ENCODE results near the gene P4HA2.

P4HA2 gene

DNA sequence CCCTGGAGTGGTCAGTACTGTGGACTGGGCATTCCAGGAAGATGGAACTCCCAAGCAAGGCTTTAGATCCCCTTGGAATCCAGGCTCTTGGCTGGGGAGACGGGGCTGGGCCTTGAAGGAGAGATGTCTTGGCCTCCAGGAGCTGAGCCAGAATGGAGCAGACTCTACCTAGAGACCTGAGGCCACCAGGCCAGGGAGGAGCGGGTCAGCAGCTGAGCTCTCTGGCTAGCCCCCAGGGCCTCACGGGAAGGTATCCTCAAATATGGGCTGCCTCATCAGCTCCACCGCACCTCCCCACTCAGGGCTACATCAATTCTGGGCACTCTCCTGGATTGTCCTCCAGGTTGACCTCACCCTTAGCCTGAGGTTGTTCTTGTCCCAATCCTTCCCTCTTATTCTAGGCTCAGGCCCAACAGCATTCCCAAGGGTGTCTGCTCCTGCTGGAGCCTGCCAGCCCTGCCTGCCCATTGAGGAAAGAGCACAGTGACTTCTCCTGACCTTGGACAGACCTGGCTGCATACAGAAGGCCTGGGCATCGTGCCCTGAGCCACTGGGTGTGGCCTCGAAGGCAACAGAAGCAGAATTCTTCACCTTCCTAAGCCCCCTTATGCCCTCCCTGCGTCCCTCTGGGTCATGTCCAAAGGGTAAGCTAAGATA, 26.8 kb upstream of the P4HA2 start:
- Histone ChIP-seq H3K27me3 (replicated peaks; ENCODE audit: insufficient read depth, low read length) (no peaks in the 10 kb centered on the region), H3K4me2 (ENCODE audit: low read depth, low read length) (no peak overlapping the region), H3K4me3 (ENCODE audit: low read length) (no peak overlapping the region), H3K79me2 (ENCODE audit: low read length) (no peaks in the 10 kb centered on the region), H3K4me1 (ENCODE audit: low read length) (no peaks in the 10 kb centered on the region), H4K20me1 (ENCODE audit: insufficient read depth, low read length) (no peaks in the 10 kb centered on the region), H3K9me2 (replicated peaks; ENCODE audit: insufficient read depth, low read length) (no peaks in the 10 kb centered on the region), H3K9ac (ENCODE audit: low read length) (no peak overlapping the region), H3K27ac (ENCODE audit: low read length) (no peak overlapping the region), H3F3A (ENCODE audit: insufficient read depth, low read length) (no peaks in the 10 kb centered on the region), H2AFZ (ENCODE audit: low read length) (no peak overlapping the region), H3K36me3 (replicated peaks; ENCODE audit: insufficient read depth, low read length) (no peaks in the 10 kb centered on the region), H3K9me3 (replicated peaks; ENCODE audit: insufficient read depth, low read length) (no peaks in the 10 kb centered on the region)
- no peak for DNase-seq
- TF ChIP-seq, protein P1, sequence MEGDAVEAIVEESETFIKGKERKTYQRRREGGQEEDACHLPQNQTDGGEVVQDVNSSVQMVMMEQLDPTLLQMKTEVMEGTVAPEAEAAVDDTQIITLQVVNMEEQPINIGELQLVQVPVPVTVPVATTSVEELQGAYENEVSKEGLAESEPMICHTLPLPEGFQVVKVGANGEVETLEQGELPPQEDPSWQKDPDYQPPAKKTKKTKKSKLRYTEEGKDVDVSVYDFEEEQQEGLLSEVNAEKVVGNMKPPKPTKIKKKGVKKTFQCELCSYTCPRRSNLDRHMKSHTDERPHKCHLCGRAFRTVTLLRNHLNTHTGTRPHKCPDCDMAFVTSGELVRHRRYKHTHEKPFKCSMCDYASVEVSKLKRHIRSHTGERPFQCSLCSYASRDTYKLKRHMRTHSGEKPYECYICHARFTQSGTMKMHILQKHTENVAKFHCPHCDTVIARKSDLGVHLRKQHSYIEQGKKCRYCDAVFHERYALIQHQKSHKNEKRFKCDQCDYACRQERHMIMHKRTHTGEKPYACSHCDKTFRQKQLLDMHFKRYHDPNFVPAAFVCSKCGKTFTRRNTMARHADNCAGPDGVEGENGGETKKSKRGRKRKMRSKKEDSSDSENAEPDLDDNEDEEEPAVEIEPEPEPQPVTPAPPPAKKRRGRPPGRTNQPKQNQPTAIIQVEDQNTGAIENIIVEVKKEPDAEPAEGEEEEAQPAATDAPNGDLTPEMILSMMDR (IDR thresholded peaks at IDR 0.05; ENCODE audit: low read length), result no peak
- no peak for TF ChIP-seq EZH2phosphoT487 (IDR thresholded peaks at IDR 0.05; ENCODE audit: low read length)
- no peak for TF ChIP-seq EZH2 (optimal IDR thresholded peaks at IDR 0.05; ENCODE audit: low read depth, low read length)

DNA sequence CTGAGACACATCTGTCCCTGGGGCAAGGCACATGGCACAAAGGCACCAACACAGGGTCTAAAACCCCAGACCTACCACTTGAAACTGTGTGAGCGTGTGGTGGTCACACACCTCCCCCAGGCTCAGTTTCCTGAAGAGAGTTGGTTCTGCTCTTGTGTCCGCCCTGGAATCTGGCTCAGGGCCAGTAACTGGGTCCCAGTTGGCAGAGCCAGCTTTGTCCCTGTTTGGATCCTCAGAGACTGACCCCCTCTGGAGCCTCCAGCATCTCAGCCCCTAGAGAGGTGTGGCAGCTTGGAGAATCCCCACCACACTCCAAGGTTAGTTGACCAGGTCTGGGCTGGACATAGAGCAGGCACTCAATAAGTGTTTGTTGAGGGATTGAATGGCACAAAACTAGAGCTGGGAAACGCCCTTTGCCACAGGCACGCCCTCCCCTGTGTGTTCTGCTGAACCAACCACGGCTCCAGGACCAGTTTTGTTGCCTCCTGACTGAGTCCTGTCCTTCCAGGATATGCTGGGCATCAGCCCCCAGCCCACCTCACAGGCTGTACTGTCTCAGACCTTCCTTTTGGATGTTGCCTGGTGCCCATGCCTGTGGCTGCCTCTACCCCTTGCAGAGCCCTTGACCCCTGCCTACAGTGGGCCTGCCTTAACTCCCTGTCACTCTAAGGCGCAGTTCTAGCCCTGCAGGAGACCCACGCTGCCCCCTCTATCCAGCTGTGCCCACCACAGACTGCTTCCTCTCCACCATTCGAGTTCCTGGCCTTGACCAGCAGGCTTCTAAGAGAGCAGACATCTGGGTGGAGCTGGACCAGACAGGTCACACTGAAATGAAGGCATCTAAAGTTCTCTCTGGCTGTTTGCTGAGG, 26.0 kb upstream of the P4HA2 start:
- Histone ChIP-seq H3K79me2 (ENCODE audit: low read length) (no peaks in the 10 kb centered on the region), H3K4me3 (ENCODE audit: low read length) (no peak overlapping the region), H3K4me2 (ENCODE audit: low read depth, low read length) (no peak overlapping the region), H3K9ac (ENCODE audit: low read length) (no peak overlapping the region), H3K36me3 (replicated peaks; ENCODE audit: insufficient read depth, low read length) (no peaks in the 10 kb centered on the region), H3K9me2 (replicated peaks; ENCODE audit: insufficient read depth, low read length) (no peaks in the 10 kb centered on the region), H3F3A (ENCODE audit: insufficient read depth, low read length) (no peaks in the 10 kb centered on the region), H4K20me1 (ENCODE audit: insufficient read depth, low read length) (no peaks in the 10 kb centered on the region), H2AFZ (ENCODE audit: low read length) (no peak overlapping the region), H3K27ac (ENCODE audit: low read length) (no peak overlapping the region), H3K27me3 (replicated peaks; ENCODE audit: insufficient read depth, low read length) (no peaks in the 10 kb centered on the region), H3K4me1 (ENCODE audit: low read length) (no peaks in the 10 kb centered on the region), H3K9me3 (replicated peaks; ENCODE audit: insufficient read depth, low read length) (no peaks in the 10 kb centered on the region)
- no peak for DNase-seq
- TF ChIP-seq EZH2phosphoT487 (IDR thresholded peaks at IDR 0.05; ENCODE audit: low read length), result no peak
- TF ChIP-seq, protein P1 (IDR thresholded peaks at IDR 0.05; ENCODE audit: low read length), result no peak
- TF ChIP-seq EZH2 (optimal IDR thresholded peaks at IDR 0.05; ENCODE audit: low read depth, low read length), result no peak

DNA sequence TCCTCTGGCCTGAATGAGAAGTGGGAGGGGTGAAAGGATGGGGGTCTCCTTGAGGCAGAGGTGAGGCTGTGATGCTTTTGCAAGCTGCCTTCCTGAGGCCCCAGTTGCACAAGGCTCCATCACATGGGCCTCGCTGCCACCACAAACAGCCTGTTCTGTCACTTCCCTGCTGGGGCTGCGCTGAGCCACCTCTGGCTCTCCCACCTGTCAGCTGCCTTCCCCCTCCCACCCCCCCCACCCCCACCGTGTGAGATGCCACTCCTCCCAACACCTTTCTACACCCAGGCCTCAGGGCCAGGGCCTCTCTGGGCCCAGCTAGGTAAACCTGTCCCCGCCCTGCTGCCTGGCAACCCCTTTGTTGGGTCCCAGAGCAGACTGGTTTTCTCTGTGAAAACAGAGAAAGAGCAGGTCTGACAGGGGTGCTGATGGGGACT, 25.4 kb upstream of the P4HA2 start:
- H3K4me1 ChIP-seq (ENCODE audit: low read length), result no peaks in the 10 kb centered on the region
- no peaks in the 10 kb centered on the region for H3K9me3 ChIP-seq (replicated peaks; ENCODE audit: insufficient read depth, low read length)
- H3K4me3 ChIP-seq (ENCODE audit: low read length), result no peak overlapping the region
- no peaks in the 10 kb centered on the region for H3K9me2 ChIP-seq (replicated peaks; ENCODE audit: insufficient read depth, low read length)
- no peaks in the 10 kb centered on the region for H3K27me3 ChIP-seq (replicated peaks; ENCODE audit: insufficient read depth, low read length)
- H2AFZ ChIP-seq (ENCODE audit: low read length), result no peak overlapping the region
- no peak overlapping the region for H3K27ac ChIP-seq (ENCODE audit: low read length)
- H3K36me3 ChIP-seq (replicated peaks; ENCODE audit: insufficient read depth, low read length), result no peaks in the 10 kb centered on the region
- H3K4me2 ChIP-seq (ENCODE audit: low read depth, low read length), result no peak overlapping the region
- H4K20me1 ChIP-seq (ENCODE audit: insufficient read depth, low read length), result no peaks in the 10 kb centered on the region
- no peak for TF ChIP-seq EZH2phosphoT487 (IDR thresholded peaks at IDR 0.05; ENCODE audit: low read length)
- no peak for TF ChIP-seq EZH2 (optimal IDR thresholded peaks at IDR 0.05; ENCODE audit: low read depth, low read length)
- TF ChIP-seq, protein P1 (IDR thresholded peaks at IDR 0.05; ENCODE audit: low read length), result no peak
- no peak overlapping the region for H3K9ac ChIP-seq (ENCODE audit: low read length)
- H3F3A ChIP-seq (ENCODE audit: insufficient read depth, low read length), result no peaks in the 10 kb centered on the region
- DNase-seq, result no peak
- H3K79me2 ChIP-seq (ENCODE audit: low read length), result no peaks in the 10 kb centered on the region

Measured in MM.1S (cell line).